B cell (primary cell): Measurements from ENCODE around the gene SIGLEC6. TPM values are rescaled to one million over a fixed set of nuclear protein-coding genes. Genes with fewer than 3 reads are reported as not detected.

Source experiments
- ATAC-seq: fragments of 200-7000 bp; cut with Tn5 transposase; one replicate; pipeline ENCODE4 v1.10.0; 2021; ENCODE audit warnings: low read depth, mild to moderate bottlenecking, moderate number of reproducible peaks, moderate library complexity
- CTCF ChIA-PET: fragments of 350-600 bp; sonication (Branson Sonifier 250); formaldehyde crosslinking; loops from one replicate; lab custom pipeline; 2021; ENCODE audit warnings: antibody characterized with exemption, inconsistent platforms; lab: Charles Lee
- POLR2A ChIA-PET: fragments of 350-600 bp; sonication (Branson Sonifier 250); formaldehyde crosslinking; loops from one replicate; lab custom pipeline; 2021; ENCODE audit warnings: antibody characterized with exemption; lab: Charles Lee
- DNase-seq: peaks from one replicate; pipeline ENCODE4 v3.0.0; 2013
- H2AFZ ChIP-seq: 2 replicates; pipeline ENCODE4 v1.6.1; 2012; ENCODE audit warnings: mild to moderate bottlenecking, low read depth, low read length; ENCODE audit not compliant: insufficient read depth, poor library complexity, severe bottlenecking
- H3K27ac ChIP-seq, 2 donors: 1 replicate in 1 of 2; 2 replicates in 1 of 2; pipeline ENCODE4 v1.5.1; 2012 to 2013; ENCODE audit warnings: low read length in 2 of 2, mild to moderate bottlenecking in 2 of 2, moderate library complexity in 1 of 2
- H3K27me3 ChIP-seq, 4 experiments: fragments of 200-600 bp in 1 of 4; sonication (generic) in 1 of 4; replicated peaks in 1 of 4; 1 replicate in 2 of 4; 2 replicates in 2 of 4; pipeline versions ENCODE4 v1.6.1 to v1.7.0; 2013 to 2016; ENCODE audit warnings: low read length in 3 of 4, mild to moderate bottlenecking in 2 of 4, mixed read lengths in 1 of 4, moderate library complexity in 1 of 4; ENCODE audit not compliant: insufficient read depth in 4 of 4, control insufficient read depth in 3 of 4; ENCODE audit errors: control extremely low read depth in 1 of 4
- H3K36me3 ChIP-seq, 2 experiments: replicated peaks in 1 of 2; 1 replicate in 1 of 2; 2 replicates in 1 of 2; pipeline versions ENCODE4 v1.6.1 to v1.7.1; 2013; ENCODE audit warnings: low read length in 1 of 2; ENCODE audit not compliant: insufficient read depth in 2 of 2, control insufficient read depth in 1 of 2; ENCODE audit errors: control extremely low read depth in 1 of 2, extremely low read depth in 1 of 2
- H3K4me1 ChIP-seq, 2 donors: fragments of 200-600 bp in 1 of 2; sonication (generic) in 1 of 2; 1 replicate in 1 of 2; 2 replicates in 1 of 2; pipeline versions ENCODE4 v1.5.1 to v1.6.1; 2013 to 2017; ENCODE audit warnings: low read length in 2 of 2; ENCODE audit not compliant: control insufficient read depth in 2 of 2, insufficient read depth in 2 of 2
- H3K4me2 ChIP-seq: replicated peaks from 2 replicates; pipeline ENCODE3; 2012; ENCODE audit warnings: mild to moderate bottlenecking, low read depth, low read length; ENCODE audit not compliant: poor library complexity, severe bottlenecking
- H3K4me3 ChIP-seq, 5 experiments: fragments of 200-600 bp in 1 of 5; sonication (generic) in 1 of 5; 1 replicate in 3 of 5; 2 replicates in 2 of 5; pipeline versions ENCODE4 v1.5.1 to v1.7.0; 2011 to 2016; ENCODE audit warnings: low read length in 4 of 5, mild to moderate bottlenecking in 4 of 5, low read depth in 2 of 5, control low read depth in 1 of 5, moderate library complexity in 1 of 5; ENCODE audit not compliant: insufficient read depth in 1 of 5; ENCODE audit errors: control extremely low read depth in 1 of 5, extremely low read depth in 1 of 5
- H3K79me2 ChIP-seq: fragments of 200-600 bp; sonication (generic); one replicate; pipeline ENCODE4 v1.6.0; 2016; ENCODE audit warnings: low read length; ENCODE audit not compliant: control insufficient read depth, insufficient read depth
- H3K9ac ChIP-seq: fragments of 200-600 bp; sonication (generic); 2 replicates; pipeline ENCODE4 v1.6.1; 2017; ENCODE audit warnings: mild to moderate bottlenecking, low read length, moderate library complexity
- H3K9me3 ChIP-seq, 3 donors: one replicate each; pipeline versions ENCODE4 v1.6.1 to v1.7.1; 2013; ENCODE audit warnings: low read length in 2 of 3; ENCODE audit not compliant: control insufficient read depth in 2 of 3, insufficient read depth in 1 of 3; ENCODE audit errors: control extremely low read depth in 1 of 3
- H4K20me1 ChIP-seq: 2 replicates; pipeline ENCODE4 v1.6.0; 2012; ENCODE audit warnings: mild to moderate bottlenecking, low read length; ENCODE audit not compliant: insufficient read depth, control insufficient read depth, poor library complexity, severe bottlenecking
- H3K27ac Mint-ChIP-seq: one replicate; pipeline ENCODE4 v1.8.0; 2021; ENCODE audit warnings: mixed read lengths
- H3K27me3 Mint-ChIP-seq: one replicate; pipeline ENCODE4 v1.8.0; 2021; ENCODE audit warnings: mixed read lengths
- H3K4me1 Mint-ChIP-seq: one replicate; pipeline ENCODE4 v1.8.0; 2021; ENCODE audit warnings: mixed read lengths
- H3K4me3 Mint-ChIP-seq: one replicate; pipeline ENCODE4 v1.8.0; 2021; ENCODE audit warnings: mixed read lengths
- H3K9me3 Mint-ChIP-seq: one replicate; pipeline ENCODE4 v1.8.0; 2022; ENCODE audit warnings: mixed read lengths; ENCODE audit not compliant: insufficient read depth
- EZH2 ChIP-seq: IDR thresholded peaks from 2 replicates; pipeline ENCODE4 v1.6.1; 2012; ENCODE audit warnings: borderline replicate concordance, low read depth, mild to moderate bottlenecking, moderate library complexity, low read length; ENCODE audit not compliant: insufficient read depth, poor library complexity, severe bottlenecking
- WGBS: methylation state at CpG from one replicate; pipeline ENCODE4 v1.1.5; 2013; ENCODE audit warnings: missing lambda C conversion rate; ENCODE audit not compliant: insufficient coverage; 5-methylcytosine and 5-hydroxymethylcytosine counted together
- intact Hi-C: fragments of 100-400 bp; cut with micrococcal nuclease; formaldehyde crosslinking; loops from one replicate; pipeline ENCODE4 v1.10.0; 2022
- polyA plus RNA-seq: library from polyadenylated mRNA; depleted of rRNA; stranded (reverse); fragments of >200 nt; gene quantifications from 2 replicates; pipeline ENCODE4 v1.2.3, GENCODE V29; 2012
- total RNA-seq, 2 donors: library from RNA; stranded (reverse); fragments of 120-200 nt in 1 of 2; gene quantifications; 1 replicate in 1 of 2; 2 replicates in 1 of 2; pipeline versions ENCODE4 v1.2.3 to v1.2.4, GENCODE V29; 2013 to 2022
- TF ChIP-seq, protein P1 (sequence below): fragments of 200-600 bp; IDR thresholded peaks from one replicate; pipeline ENCODE4 v1.8.0; 2022; ENCODE audit warnings: antibody characterized with exemption, mild to moderate bottlenecking

Gene SIGLEC6
- total and polyA plus RNA-seq, 2 donors (not counting 1 experiment from before 2014, with no cell fraction given): 21.2 to 35.4 TPM

DNA sequence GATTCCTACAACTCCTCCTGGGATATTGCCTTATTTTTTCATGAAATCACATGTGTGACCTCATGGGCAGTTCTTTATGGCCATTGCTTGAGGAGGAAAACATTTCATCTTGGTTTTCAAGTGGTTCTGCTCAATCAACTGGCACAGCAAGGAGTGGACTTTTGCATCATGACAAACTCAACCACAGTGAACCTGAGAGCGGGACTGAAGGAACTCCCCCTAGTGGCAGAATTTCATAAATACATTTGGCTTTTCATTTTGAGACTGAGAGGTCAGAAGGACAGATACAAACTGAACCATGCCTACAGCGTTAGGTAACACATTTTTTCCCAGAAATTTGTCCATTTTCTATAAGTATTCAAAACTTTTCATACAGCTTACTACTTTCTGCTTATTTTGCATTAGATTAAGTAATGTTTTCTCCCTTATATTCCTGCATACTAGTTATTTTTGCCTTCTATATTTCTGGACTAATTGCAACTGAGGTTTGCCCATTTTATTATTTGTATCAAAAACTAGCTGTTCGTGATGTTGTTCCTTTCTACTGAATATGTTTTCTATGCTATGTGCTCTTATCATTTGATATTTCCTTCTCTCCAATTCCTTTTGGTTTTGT, 16.5 kb downstream of the SIGLEC6 start:
- no peak overlapping the region for H2AFZ ChIP-seq
- no peak overlapping the region for H3K4me2 ChIP-seq
- TF ChIP-seq EZH2: no peak
- TF ChIP-seq, protein P1, sequence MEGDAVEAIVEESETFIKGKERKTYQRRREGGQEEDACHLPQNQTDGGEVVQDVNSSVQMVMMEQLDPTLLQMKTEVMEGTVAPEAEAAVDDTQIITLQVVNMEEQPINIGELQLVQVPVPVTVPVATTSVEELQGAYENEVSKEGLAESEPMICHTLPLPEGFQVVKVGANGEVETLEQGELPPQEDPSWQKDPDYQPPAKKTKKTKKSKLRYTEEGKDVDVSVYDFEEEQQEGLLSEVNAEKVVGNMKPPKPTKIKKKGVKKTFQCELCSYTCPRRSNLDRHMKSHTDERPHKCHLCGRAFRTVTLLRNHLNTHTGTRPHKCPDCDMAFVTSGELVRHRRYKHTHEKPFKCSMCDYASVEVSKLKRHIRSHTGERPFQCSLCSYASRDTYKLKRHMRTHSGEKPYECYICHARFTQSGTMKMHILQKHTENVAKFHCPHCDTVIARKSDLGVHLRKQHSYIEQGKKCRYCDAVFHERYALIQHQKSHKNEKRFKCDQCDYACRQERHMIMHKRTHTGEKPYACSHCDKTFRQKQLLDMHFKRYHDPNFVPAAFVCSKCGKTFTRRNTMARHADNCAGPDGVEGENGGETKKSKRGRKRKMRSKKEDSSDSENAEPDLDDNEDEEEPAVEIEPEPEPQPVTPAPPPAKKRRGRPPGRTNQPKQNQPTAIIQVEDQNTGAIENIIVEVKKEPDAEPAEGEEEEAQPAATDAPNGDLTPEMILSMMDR: peak; percentile 89
- ChIA-PET POLR2A (no interaction called here), CTCF (interaction anchor here (0.6 to 6.1 kb wide), 46 partner anchors 8 to 153 kb away, joined by 3 to 102 read pairs (median 4); partner anchors contain the start of genes SIGLEC10, SIGLEC6 and ZNF175)
- peaks cover 0 to 12% of the 10 kb centered on the region in 2 experiments for H3K36me3 ChIP-seq
- H3K79me2 ChIP-seq: no peaks in the 10 kb centered on the region
- H3K4me3 Mint-ChIP-seq: no peak overlapping the region
- no peak overlapping the region for H3K27ac ChIP-seq
- H3K4me3 ChIP-seq: no peak overlapping the region
- intact Hi-C loops: loop anchor here (2.0 to 10.0 kb wide), 3 partner anchors 42 to 142 kb away; no protein-coding TSS in a partner anchor
- H3K4me1 ChIP-seq: peaks cover 6 to 7% of the 10 kb centered on the region in 2 donors
- no peak overlapping the region for H3K9ac ChIP-seq
- ATAC-seq: peak; percentile 56
- peaks cover 0 to 4% (median 0%) of the 10 kb centered on the region in 4 experiments for H3K27me3 ChIP-seq
- H3K27ac Mint-ChIP-seq: no peak overlapping the region
- peak; percentile 74 for DNase-seq
- H3K27me3 Mint-ChIP-seq: peaks cover 5% of the 10 kb centered on the region
- no peaks in the 10 kb centered on the region for H4K20me1 ChIP-seq
- WGBS: no CpG with 5 or more reads among the region's 3 CpGs
- peaks cover 7% of the 10 kb centered on the region for H3K4me1 Mint-ChIP-seq
- peaks cover 2% of the 10 kb centered on the region for H3K9me3 Mint-ChIP-seq
- H3K9me3 ChIP-seq: peaks cover 0 to 6% (median 3%) of the 10 kb centered on the region in 3 donors

DNA sequence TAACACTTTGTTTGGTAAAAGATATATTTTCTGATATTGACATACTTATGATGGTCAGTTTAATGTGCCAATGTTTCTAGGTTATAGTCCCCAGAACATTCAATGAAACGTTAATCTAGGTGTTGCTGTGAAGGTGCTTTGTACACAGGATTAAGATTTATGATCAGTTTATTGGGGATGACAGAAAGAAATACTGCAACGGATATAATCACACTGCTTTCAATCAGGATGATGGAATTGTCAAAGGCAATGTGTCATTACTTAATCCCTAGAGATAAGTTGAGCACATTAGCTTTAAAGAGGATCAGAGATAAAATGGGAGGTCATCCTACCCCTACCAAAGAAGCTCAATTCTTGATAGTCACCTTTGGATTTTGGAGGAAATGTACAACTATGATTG, 17.5 kb downstream of the SIGLEC6 start:
- no peak overlapping the region for H3K4me2 ChIP-seq
- no peak overlapping the region for H3K9ac ChIP-seq
- no peaks in the 10 kb centered on the region for H3K79me2 ChIP-seq
- Mint-ChIP-seq H3K4me3 (no peak overlapping the region), H3K9me3 (peaks cover 2% of the 10 kb centered on the region), H3K27ac (no peak overlapping the region), H3K27me3 (peaks cover 5% of the 10 kb centered on the region), H3K4me1 (peaks cover 7% of the 10 kb centered on the region)
- TF ChIP-seq EZH2: no peak
- TF ChIP-seq, protein P1: no peak
- H4K20me1 ChIP-seq: no peaks in the 10 kb centered on the region
- peaks cover 0 to 6% (median 3%) of the 10 kb centered on the region in 3 donors for H3K9me3 ChIP-seq
- no peak for DNase-seq
- H3K4me1 ChIP-seq: peaks cover 6 to 7% of the 10 kb centered on the region in 2 donors
- H3K36me3 ChIP-seq: peaks cover 0 to 5% of the 10 kb centered on the region in 2 experiments
- H3K27me3 ChIP-seq: peaks cover 0 to 4% (median 0%) of the 10 kb centered on the region in 4 experiments
- CTCF ChIA-PET: interaction anchor here (0.6 to 6.1 kb wide), 24 partner anchors 7 to 145 kb away, joined by 3 to 102 read pairs (median 6); partner anchors contain the start of genes SIGLEC10 and SIGLEC6
- WGBS: 17% methylated on average over 1 of the region's 2 CpGs
- no peak overlapping the region for H3K27ac ChIP-seq
- no peak overlapping the region for H2AFZ ChIP-seq
- POLR2A ChIA-PET: no interaction called here
- intact Hi-C loops: loop anchor here (2.0 to 10.0 kb wide), 3 partner anchors 41 to 143 kb away; no protein-coding TSS in a partner anchor
- ATAC-seq: no peak
- H3K4me3 ChIP-seq: no peak overlapping the region
